ENCODE measurements around the gene FLOT1. TPM values are rescaled to one million over a fixed set of nuclear protein-coding genes. Genes with fewer than 3 reads are reported as not detected.

The FLOT1 gene
- polyA plus RNA-seq, 1 donor (not counting 4 experiments of a cell fraction or from before 2014, with no cell fraction given): 21.6 TPM

DNA sequence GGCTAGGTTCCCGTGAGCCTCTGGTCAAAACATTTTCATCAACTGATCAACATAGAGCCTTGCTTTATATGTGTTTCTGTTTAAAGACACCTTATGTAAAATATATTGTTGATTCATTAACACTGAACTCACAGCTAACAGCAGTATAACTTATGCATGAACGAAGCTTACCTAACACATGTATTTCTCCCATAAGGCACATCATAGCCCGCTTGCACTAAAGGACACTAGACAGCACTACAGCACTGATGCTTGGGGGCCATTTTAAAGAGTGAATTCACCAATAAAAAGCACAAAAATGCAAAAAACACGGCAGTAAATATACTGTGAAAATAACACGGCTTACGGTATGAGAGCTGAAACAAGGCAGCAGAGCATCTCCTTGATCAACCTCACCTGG, 4.0 kb downstream of the FLOT1 start:
- H3K4me2 ChIP-seq (ENCODE audit: control insufficient read depth, extremely low read depth, insufficient read depth, low read depth, low read length): no peak overlapping the region

DNA sequence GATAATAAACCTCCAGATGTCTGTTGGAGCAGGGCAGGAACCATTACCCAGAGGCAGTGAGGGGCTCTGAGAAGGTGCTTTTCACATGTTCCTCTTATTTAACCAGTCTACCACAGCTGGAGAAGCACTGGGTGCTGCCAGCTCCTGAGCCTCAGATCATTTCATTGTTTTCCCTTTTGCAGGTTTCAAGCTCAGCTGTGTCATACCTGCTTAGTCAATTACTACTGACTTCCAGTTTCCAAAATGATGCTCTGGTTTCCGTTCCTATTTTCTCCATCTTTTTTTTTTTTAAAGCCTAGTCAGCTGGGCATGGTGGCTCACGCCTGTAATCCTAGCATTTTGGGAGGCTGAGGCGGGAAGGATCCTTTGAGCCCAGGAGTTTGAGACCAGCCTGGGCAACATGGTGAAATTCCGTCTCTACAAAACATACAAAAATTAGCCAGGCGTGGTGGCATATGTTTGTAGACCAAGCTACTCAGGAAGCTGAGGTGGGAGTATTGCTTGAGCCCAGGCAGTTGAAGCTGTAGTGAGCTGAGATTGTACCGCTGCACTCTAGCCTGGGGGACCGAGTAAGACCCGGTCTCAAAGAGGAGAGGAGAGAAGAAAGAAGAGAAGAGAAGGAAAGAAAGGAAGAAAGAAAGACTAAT, 6.7 kb downstream of the FLOT1 start:
- H3K9me1 ChIP-seq (ENCODE audit: control insufficient read depth, extremely low read depth, insufficient read depth, low read length): no peaks in the 10 kb centered on the region
- no peak overlapping the region for H3K27ac ChIP-seq (ENCODE audit: control insufficient read depth, insufficient read depth, low read length)
- H3K79me2 ChIP-seq (ENCODE audit: control insufficient read depth, insufficient read depth, low read length): no peaks in the 10 kb centered on the region
- TF ChIP-seq, protein P1, sequence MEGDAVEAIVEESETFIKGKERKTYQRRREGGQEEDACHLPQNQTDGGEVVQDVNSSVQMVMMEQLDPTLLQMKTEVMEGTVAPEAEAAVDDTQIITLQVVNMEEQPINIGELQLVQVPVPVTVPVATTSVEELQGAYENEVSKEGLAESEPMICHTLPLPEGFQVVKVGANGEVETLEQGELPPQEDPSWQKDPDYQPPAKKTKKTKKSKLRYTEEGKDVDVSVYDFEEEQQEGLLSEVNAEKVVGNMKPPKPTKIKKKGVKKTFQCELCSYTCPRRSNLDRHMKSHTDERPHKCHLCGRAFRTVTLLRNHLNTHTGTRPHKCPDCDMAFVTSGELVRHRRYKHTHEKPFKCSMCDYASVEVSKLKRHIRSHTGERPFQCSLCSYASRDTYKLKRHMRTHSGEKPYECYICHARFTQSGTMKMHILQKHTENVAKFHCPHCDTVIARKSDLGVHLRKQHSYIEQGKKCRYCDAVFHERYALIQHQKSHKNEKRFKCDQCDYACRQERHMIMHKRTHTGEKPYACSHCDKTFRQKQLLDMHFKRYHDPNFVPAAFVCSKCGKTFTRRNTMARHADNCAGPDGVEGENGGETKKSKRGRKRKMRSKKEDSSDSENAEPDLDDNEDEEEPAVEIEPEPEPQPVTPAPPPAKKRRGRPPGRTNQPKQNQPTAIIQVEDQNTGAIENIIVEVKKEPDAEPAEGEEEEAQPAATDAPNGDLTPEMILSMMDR (optimal IDR thresholded peaks at IDR 0.05 in 1 of 3, IDR thresholded peaks at IDR 0.05 in 1 of 3, conservative IDR thresholded peaks at IDR 0.05 in 1 of 3; ENCODE audit: extremely low read depth in 1 of 3, insufficient read depth in 2 of 3, low read length in 3 of 3): no peak
- TF ChIP-seq EZH2 (IDR thresholded peaks at IDR 0.05; ENCODE audit: low read length): no peak
- no peaks in the 10 kb centered on the region for H3K27me3 ChIP-seq (ENCODE audit: control insufficient read depth, extremely low read depth, insufficient read depth, low read length)
- H3K4me2 ChIP-seq (ENCODE audit: control insufficient read depth, extremely low read depth, insufficient read depth, low read depth, low read length): no peak overlapping the region
- no peaks in the 10 kb centered on the region for H3K9me3 ChIP-seq (ENCODE audit: control insufficient read depth, low read depth, low read length)
- H3K4me3 ChIP-seq (ENCODE audit: control insufficient read depth in 2 of 3, extremely low read depth in 1 of 3, insufficient read depth in 2 of 3, low read depth in 1 of 3, low read length in 3 of 3): no peak overlapping the region
- DNase-seq (ENCODE audit: low read depth, low spot score): no peak
- no peaks in the 10 kb centered on the region for H4K20me1 ChIP-seq (ENCODE audit: control insufficient read depth, extremely low read depth, insufficient read depth, low read length)
- H3K36me3 ChIP-seq (ENCODE audit: control insufficient read depth in 2 of 2, extremely low read depth in 1 of 2, insufficient read depth in 2 of 2, low read length in 2 of 2): peaks cover 4 to 6% of the 10 kb centered on the region in 2 experiments
- no peak for FAIRE-seq
- no peak overlapping the region for H2AFZ ChIP-seq (ENCODE audit: control insufficient read depth, low read length)
- H3K9ac ChIP-seq (ENCODE audit: control insufficient read depth, extremely low read depth, insufficient read depth, low read length): no peak overlapping the region
- H3K4me1 ChIP-seq (ENCODE audit: control insufficient read depth, extremely low read depth, insufficient read depth, low read length): peaks cover 12% of the 10 kb centered on the region
- dilution Hi-C loops (cut with MboI; ENCODE audit: extremely low pct_ligation_motif_present, low sequenced_read_pairs): loop anchor here (10.0 kb wide), 1 partner anchor 191 kb away; no protein-coding TSS in a partner anchor

More for the DNA sequence above, 4.0 kb downstream of the FLOT1 start:
- DNase-seq (ENCODE audit: low read depth, low spot score): no peak
- peaks cover 6% of the 10 kb centered on the region for H4K20me1 ChIP-seq (ENCODE audit: control insufficient read depth, extremely low read depth, insufficient read depth, low read length)
- TF ChIP-seq, protein P1 (optimal IDR thresholded peaks at IDR 0.05 in 1 of 3, IDR thresholded peaks at IDR 0.05 in 1 of 3, conservative IDR thresholded peaks at IDR 0.05 in 1 of 3; ENCODE audit: extremely low read depth in 1 of 3, insufficient read depth in 2 of 3, low read length in 3 of 3): no peak
- TF ChIP-seq EZH2 (IDR thresholded peaks at IDR 0.05; ENCODE audit: low read length): no peak
- peaks cover 9 to 13% of the 10 kb centered on the region in 2 experiments for H3K36me3 ChIP-seq (ENCODE audit: control insufficient read depth in 2 of 2, extremely low read depth in 1 of 2, insufficient read depth in 2 of 2, low read length in 2 of 2)
- no peaks in the 10 kb centered on the region for H3K9me1 ChIP-seq (ENCODE audit: control insufficient read depth, extremely low read depth, insufficient read depth, low read length)
- no peak for FAIRE-seq
- H3K79me2 ChIP-seq (ENCODE audit: control insufficient read depth, insufficient read depth, low read length): peaks cover 5% of the 10 kb centered on the region
- no peaks in the 10 kb centered on the region for H3K9me3 ChIP-seq (ENCODE audit: control insufficient read depth, low read depth, low read length)
- H2AFZ ChIP-seq (ENCODE audit: control insufficient read depth, low read length): no peak overlapping the region
- H3K4me1 ChIP-seq (ENCODE audit: control insufficient read depth, extremely low read depth, insufficient read depth, low read length): peaks cover 15% of the 10 kb centered on the region
- dilution Hi-C loops (cut with MboI; ENCODE audit: extremely low pct_ligation_motif_present, low sequenced_read_pairs): loop anchor here (10.0 kb wide), 1 partner anchor 194 kb away; no protein-coding TSS in a partner anchor
- H3K9ac ChIP-seq (ENCODE audit: control insufficient read depth, extremely low read depth, insufficient read depth, low read length): no peak overlapping the region
- H3K27me3 ChIP-seq (ENCODE audit: control insufficient read depth, extremely low read depth, insufficient read depth, low read length): no peaks in the 10 kb centered on the region
- no peak overlapping the region for H3K4me3 ChIP-seq (ENCODE audit: control insufficient read depth in 2 of 3, extremely low read depth in 1 of 3, insufficient read depth in 2 of 3, low read depth in 1 of 3, low read length in 3 of 3)
- no peak overlapping the region for H3K27ac ChIP-seq (ENCODE audit: control insufficient read depth, insufficient read depth, low read length)

Measured in keratinocyte (primary cell).